Testis (tissue), 3 donors: ENCODE measurements around the gene SLC9A1. TPM values are rescaled to one million over a fixed set of nuclear protein-coding genes. Genes with fewer than 3 reads are reported as not detected.
"Not testable (repeated sequence)": the region's sequence is repeated elsewhere in the genome, so short reads cannot be mapped to it uniquely, and the experiment has no call there.

Experiments used
- DNase-seq: peaks from one replicate; pipeline ENCODE4 v3.0.0-alpha.2; 2019
- H3K27ac ChIP-seq, 2 donors: fragments of 200-600 bp; sonication (generic); one replicate each; pipeline ENCODE4 v1.5.1; 2019
- H3K27me3 ChIP-seq: fragments of 200-600 bp; sonication (generic); one replicate; pipeline ENCODE4 v1.5.1; 2019
- H3K36me3 ChIP-seq: fragments of 200-600 bp; sonication (generic); one replicate; pipeline ENCODE4 v1.5.1; 2017; ENCODE audit warnings: low read depth; ENCODE audit errors: missing control alignments
- H3K4me1 ChIP-seq: fragments of 200-600 bp; sonication (generic); one replicate; pipeline ENCODE4 v1.5.1; 2019
- H3K4me3 ChIP-seq, 2 donors: fragments of 200-600 bp; sonication (generic); one replicate each; pipeline ENCODE4 v1.5.1; 2017 to 2019
- H3K9me3 ChIP-seq: fragments of 200-600 bp; sonication (generic); one replicate; pipeline ENCODE4 v1.5.1; 2017
- POLR2A ChIP-seq: fragments of 450-650 bp; IDR thresholded peaks from one replicate; pipeline ENCODE4 v1.6.1; 2017; ENCODE audit warnings: antibody characterized with exemption, mild to moderate bottlenecking, moderate library complexity
- WGBS, 2 donors: methylation state at CpG; one replicate each; pipeline ENCODE4 v1.1.5; 2018; 5-methylcytosine and 5-hydroxymethylcytosine counted together
- intact Hi-C: fragments of 100-400 bp; cut with DNase I; formaldehyde crosslinking; loops from one replicate; pipeline ENCODE4 v1.15.1; 2023; ENCODE audit warnings: low total_unique reads
- polyA plus RNA-seq: library from polyadenylated mRNA; stranded (reverse); fragments of 350-450 nt; fragmentation: Illumina TruSeq; extraction: RNeasy Lipid Tissue Mini Kit (QIAGEN cat#74804); gene quantifications from one replicate; pipeline ENCODE4 v1.2.3, GENCODE V29; 2014; ENCODE audit warnings: low read depth, low replicate concordance; ENCODE audit not compliant: insufficient read depth
- total RNA-seq, 2 donors: library from RNA; depleted of rRNA; stranded (reverse); fragments of >200 nt; gene quantifications; one replicate each; pipeline ENCODE4 v1.2.3, GENCODE V29; 2016
- TF ChIP-seq, protein P1 (sequence below), 3 experiments: fragments of 450-650 bp in 2 of 3; fragments of 200-600 bp in 1 of 3; sonication (generic) in 1 of 3; IDR thresholded peaks; one replicate each; pipeline ENCODE4 v1.5.1; 2016 to 2019; ENCODE audit warnings: antibody characterized with exemption in 3 of 3, mild to moderate bottlenecking in 2 of 3, moderate library complexity in 1 of 3

The SLC9A1 gene
- total and polyA plus RNA-seq, 3 donors from 2014 or later: 16.8 to 33.5 (median 26.4) TPM

DNA sequence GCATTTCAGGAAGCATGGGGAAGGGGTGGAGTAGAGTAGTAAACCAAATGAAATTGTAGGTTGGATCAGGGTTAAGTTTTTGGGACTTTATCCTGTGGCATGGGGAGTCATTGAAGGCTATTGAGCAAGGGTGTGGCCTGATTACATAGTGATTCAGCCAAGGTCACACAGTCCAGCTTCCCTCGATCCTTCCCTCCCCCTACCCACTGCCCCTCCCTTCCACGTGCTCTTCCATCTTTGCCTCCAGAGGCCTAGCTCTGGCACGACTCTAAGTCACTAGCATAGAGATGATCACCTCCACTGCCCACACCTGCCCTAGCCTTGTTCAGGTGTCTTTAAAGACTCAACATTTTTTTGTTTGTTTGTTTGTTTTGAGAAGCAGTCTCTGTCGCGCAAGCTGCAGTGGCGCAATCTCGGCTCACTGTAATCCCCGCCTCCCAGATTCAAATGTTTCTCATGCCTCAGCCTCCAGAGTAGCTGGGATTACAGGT is 37.2 kb upstream of the SLC9A1 start:
- Histone ChIP-seq H3K4me1 (no peaks in the 10 kb centered on the region), H3K36me3 (no peaks in the 10 kb centered on the region), H3K9me3 (no peaks in the 10 kb centered on the region), H3K27me3 (no peaks in the 10 kb centered on the region), H3K27ac (no peak overlapping the region), H3K4me3 (no peak overlapping the region)
- TF ChIP-seq POLR2A: no peak
- TF ChIP-seq, protein P1, sequence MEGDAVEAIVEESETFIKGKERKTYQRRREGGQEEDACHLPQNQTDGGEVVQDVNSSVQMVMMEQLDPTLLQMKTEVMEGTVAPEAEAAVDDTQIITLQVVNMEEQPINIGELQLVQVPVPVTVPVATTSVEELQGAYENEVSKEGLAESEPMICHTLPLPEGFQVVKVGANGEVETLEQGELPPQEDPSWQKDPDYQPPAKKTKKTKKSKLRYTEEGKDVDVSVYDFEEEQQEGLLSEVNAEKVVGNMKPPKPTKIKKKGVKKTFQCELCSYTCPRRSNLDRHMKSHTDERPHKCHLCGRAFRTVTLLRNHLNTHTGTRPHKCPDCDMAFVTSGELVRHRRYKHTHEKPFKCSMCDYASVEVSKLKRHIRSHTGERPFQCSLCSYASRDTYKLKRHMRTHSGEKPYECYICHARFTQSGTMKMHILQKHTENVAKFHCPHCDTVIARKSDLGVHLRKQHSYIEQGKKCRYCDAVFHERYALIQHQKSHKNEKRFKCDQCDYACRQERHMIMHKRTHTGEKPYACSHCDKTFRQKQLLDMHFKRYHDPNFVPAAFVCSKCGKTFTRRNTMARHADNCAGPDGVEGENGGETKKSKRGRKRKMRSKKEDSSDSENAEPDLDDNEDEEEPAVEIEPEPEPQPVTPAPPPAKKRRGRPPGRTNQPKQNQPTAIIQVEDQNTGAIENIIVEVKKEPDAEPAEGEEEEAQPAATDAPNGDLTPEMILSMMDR (IDR thresholded peaks at IDR 0.05): no peak
- 77% methylated on average over 8 of the region's 8 CpGs for WGBS, 2 donors
- no peak for DNase-seq
- intact Hi-C loops: no loop called here

DNA sequence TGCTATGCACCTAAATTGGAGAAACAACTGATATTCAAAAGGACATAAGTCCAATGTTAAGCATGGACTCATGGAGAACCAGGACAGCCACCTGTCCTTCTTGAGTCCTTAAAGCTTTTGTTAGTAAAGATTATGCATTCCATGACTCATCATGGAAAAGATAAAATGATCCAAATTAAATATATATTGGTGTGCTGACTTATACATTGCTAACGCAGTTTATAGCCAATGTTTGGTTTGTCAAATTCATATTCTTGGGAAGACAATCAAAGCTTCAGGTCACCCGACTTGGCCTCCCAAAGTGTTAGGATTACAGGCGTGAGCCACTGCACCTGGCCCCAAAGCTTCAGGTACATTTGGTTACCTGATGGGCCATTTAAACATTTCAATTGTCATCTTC is 29.7 kb upstream of the SLC9A1 start:
- H3K4me3 ChIP-seq, intact Hi-C loops, H3K36me3 ChIP-seq, DNase-seq, H3K27ac ChIP-seq, H3K4me1 ChIP-seq, H3K9me3 ChIP-seq, H3K27me3 ChIP-seq: not testable (repeated sequence)
- 80 to 82% methylated on average over 3 of the region's 3 CpGs for WGBS, 2 donors

DNA sequence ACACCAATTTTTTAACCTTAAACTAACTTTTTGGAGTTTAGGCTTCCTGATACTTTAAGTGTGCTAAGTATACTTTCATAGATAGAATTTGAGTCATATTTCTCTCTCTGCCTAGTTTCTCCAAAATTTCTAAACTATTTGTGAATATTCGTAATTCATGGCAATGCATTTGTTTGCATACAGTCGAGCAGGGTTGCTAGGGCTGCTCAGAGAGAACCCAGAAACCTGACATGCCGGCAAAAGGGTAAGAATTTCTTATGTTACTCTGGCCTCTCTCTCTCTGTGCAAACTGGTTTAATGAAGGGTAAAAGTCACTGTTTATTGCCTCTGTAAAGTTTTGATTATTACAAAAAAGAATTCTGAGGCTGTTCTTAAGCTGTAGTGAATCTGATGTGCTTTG is 25.1 kb upstream of the SLC9A1 start:
- H3K4me3 ChIP-seq: no peak overlapping the region
- H3K4me1 ChIP-seq: no peaks in the 10 kb centered on the region
- H3K36me3 ChIP-seq: no peaks in the 10 kb centered on the region
- no peak overlapping the region for H3K27ac ChIP-seq
- H3K9me3 ChIP-seq: no peaks in the 10 kb centered on the region
- no peaks in the 10 kb centered on the region for H3K27me3 ChIP-seq
- intact Hi-C loops: no loop called here
- DNase-seq: no peak
- WGBS, 2 donors: 75 to 87% methylated on average over 3 of the region's 3 CpGs
- TF ChIP-seq, protein P1 (IDR thresholded peaks at IDR 0.05): no peak
- no peak for TF ChIP-seq POLR2A

DNA sequence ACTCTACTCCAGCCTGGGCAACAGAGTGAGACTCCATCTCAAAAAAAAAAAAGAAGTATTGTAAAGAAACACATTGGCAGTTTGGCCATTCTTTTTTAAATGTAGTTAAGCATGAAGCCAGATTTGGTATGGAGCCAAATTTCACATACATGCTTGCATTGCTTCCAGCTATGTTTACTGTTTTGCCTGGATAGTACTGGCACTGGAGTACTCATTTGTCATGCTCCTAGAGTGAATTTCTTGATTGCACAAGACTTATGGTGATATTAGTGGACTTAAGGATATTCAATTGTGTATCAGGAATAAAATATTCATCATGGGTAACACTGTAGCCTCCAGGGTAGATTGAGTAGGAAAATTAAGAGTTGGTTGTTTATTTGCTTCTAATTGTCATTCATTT is 24.5 kb upstream of the SLC9A1 start:
- no peaks in the 10 kb centered on the region for H3K9me3 ChIP-seq
- intact Hi-C loops: no loop called here
- no peaks in the 10 kb centered on the region for H3K4me1 ChIP-seq
- H3K27ac ChIP-seq: no peak overlapping the region
- H3K4me3 ChIP-seq: no peak overlapping the region
- no peak for DNase-seq
- TF ChIP-seq POLR2A: no peak
- TF ChIP-seq, protein P1 (IDR thresholded peaks at IDR 0.05): no peak
- no peaks in the 10 kb centered on the region for H3K36me3 ChIP-seq
- H3K27me3 ChIP-seq: no peaks in the 10 kb centered on the region

DNA sequence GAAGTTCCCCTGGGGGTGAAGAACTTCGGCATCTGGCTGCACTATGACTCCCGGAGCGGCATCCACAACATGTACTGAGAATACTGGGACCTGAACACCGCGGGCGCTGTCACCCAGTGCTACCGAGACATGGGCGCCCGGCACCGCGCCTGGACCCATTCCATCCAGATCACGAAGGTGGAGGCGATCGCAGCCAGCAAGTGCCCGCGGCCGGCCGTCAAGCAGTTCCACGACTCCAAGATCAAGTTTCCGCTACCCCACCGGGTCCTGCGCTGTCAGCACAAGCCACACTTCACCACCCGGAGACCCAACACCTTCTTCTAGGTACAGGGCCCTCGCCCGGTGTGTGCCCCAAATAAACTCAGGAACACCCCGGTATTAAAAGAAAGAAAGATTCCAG is 22.0 kb upstream of the SLC9A1 start:
- Histone ChIP-seq H3K27ac (no peak overlapping the region), H3K9me3 (no peaks in the 10 kb centered on the region), H3K4me3 (no peak overlapping the region), H3K27me3 (no peaks in the 10 kb centered on the region), H3K4me1 (no peaks in the 10 kb centered on the region), H3K36me3 (no peaks in the 10 kb centered on the region)
- no peak for DNase-seq
- TF ChIP-seq, protein P1 (IDR thresholded peaks at IDR 0.05): no peak
- TF ChIP-seq POLR2A: no peak
- 66 to 69% methylated on average over 13 to 26 of the region's 26 CpGs for WGBS, 2 donors
- intact Hi-C loops: no loop called here
